Fibroblast of lung (primary cell): ENCODE measurements around the gene FLNB.

Experiments
- CTCF ChIP-seq, 2 donors: IDR thresholded peaks in 1 of 2; conservative IDR thresholded peaks in 1 of 2; 1 replicate in 1 of 2; 2 replicates in 1 of 2; pipeline ENCODE4 v1.5.1; 2011 to 2012; ENCODE audit warnings: low read length in 2 of 2, control low read depth in 1 of 2, inconsistent platforms in 1 of 2, low read depth in 1 of 2, mild to moderate bottlenecking in 1 of 2
- EZH2 ChIP-seq: IDR thresholded peaks from 2 replicates; pipeline ENCODE4 v1.5.1; 2012; ENCODE audit warnings: low read length, control low read depth, mild to moderate bottlenecking; ENCODE audit errors: missing control alignments

- no peak for TF ChIP-seq CTCF (conservative IDR thresholded peaks at IDR 0.05 in 1 of 2, IDR thresholded peaks at IDR 0.05 in 1 of 2; ENCODE audit: low read depth in 1 of 2, low read length in 2 of 2)
- TF ChIP-seq EZH2: no peak
These were observed 93.5 kb downstream of the FLNB start for GRCh38 chr3:58101499-58102389.
